IMR-90 (cell line): ENCODE data around the gene THSD7B. TPM values are rescaled to one million over a fixed set of nuclear protein-coding genes. Genes with fewer than 3 reads are reported as not detected.

Experiments
- CEBPB ChIP-seq: IDR thresholded peaks from 2 replicates; pipeline ENCODE4 v1.6.1; 2012; ENCODE audit warnings: low read depth, low read length, improper control_type of control experiment
- ELK1 ChIP-seq: fragments of 150-350 bp; IDR thresholded peaks from 2 replicates; pipeline ENCODE4 v1.6.1; 2016; ENCODE audit warnings: low read depth, mild to moderate bottlenecking, low read length, moderate library complexity, borderline replicate concordance
- MAZ ChIP-seq: IDR thresholded peaks from 2 replicates; pipeline ENCODE4 v1.6.1; 2012; ENCODE audit warnings: low read depth, mild to moderate bottlenecking, low read length, improper control_type of control experiment, moderate library complexity, borderline replicate concordance
- NFE2L2 ChIP-seq: fragments of 150-350 bp; IDR thresholded peaks from 2 replicates; pipeline ENCODE4 v1.6.1; 2016; ENCODE audit warnings: low read depth, mild to moderate bottlenecking, low read length
- USF2 ChIP-seq: fragments of 150-350 bp; IDR thresholded peaks from 2 replicates; pipeline ENCODE4 v1.6.1; 2017; ENCODE audit warnings: mild to moderate bottlenecking, antibody characterized with exemption, low read length, low read depth
- polyA plus RNA-seq, 3 experiments: library from polyadenylated mRNA; depleted of rRNA; stranded (reverse); fragments of >200 nt; gene quantifications; 2 replicates each; pipeline ENCODE4 v1.2.3, GENCODE V29; 2012; ENCODE audit warnings: low replicate concordance in 1 of 3
- total RNA-seq: library from RNA; depleted of rRNA; stranded (reverse); fragments of >200 nt; gene quantifications from 2 replicates; pipeline ENCODE4 v1.2.3, GENCODE V29; 2012

THSD7B gene
- total and polyA plus RNA-seq, 2 of the 4 experiments (the other 2 are of a cell fraction) = not detected

- TF ChIP-seq CEBPB (no peak), MAZ (no peak), NFE2L2 (no peak), USF2 (no peak), ELK1 (no peak)
These were observed at the start of gene THSD7B (continued) for GRCh38 chr2:136765256-136766072.
